Upper lobe of left lung (tissue), 6 donors: ENCODE results near the gene ARHGEF10L. TPM values are rescaled to one million over a fixed set of nuclear protein-coding genes. Genes with fewer than 3 reads are reported as not detected.
"Not testable (repeated sequence)": the region's sequence is repeated elsewhere in the genome, so short reads cannot be mapped to it uniquely, and the experiment has no call there.

ENCODE experiments used
- ATAC-seq, 2 donors: fragments of 200-7000 bp; cut with Tn5 transposase; one replicate each; pipeline ENCODE4 v1.9.1; 2022; ENCODE audit warnings: mild to moderate bottlenecking in 2 of 2, moderate library complexity in 2 of 2; ENCODE audit not compliant: low FRiP score in 2 of 2
- DNase-seq, 2 donors: peaks; one replicate each; pipeline ENCODE4 v3.0.0-alpha.2; 2019 to 2020
- H3K27ac ChIP-seq, 4 donors: fragments of 200-600 bp; sonication (generic); one replicate each; pipeline ENCODE4 v1.5.1; 2016 to 2019
- H3K27me3 ChIP-seq, 4 donors: fragments of 200-600 bp; sonication (generic); one replicate each; pipeline ENCODE4 v1.5.1; 2017 to 2019
- H3K36me3 ChIP-seq, 4 donors: fragments of 200-600 bp; sonication (generic); one replicate each; pipeline ENCODE4 v1.5.1; 2016 to 2019
- H3K4me1 ChIP-seq, 4 donors: fragments of 200-600 bp; sonication (generic); one replicate each; pipeline ENCODE4 v1.5.1; 2018 to 2019
- H3K4me3 ChIP-seq, 4 donors: fragments of 200-600 bp; sonication (generic); one replicate each; pipeline ENCODE4 v1.5.1; 2017 to 2019; ENCODE audit warnings: mild to moderate bottlenecking in 2 of 4, moderate library complexity in 1 of 4
- H3K9me3 ChIP-seq, 4 donors: fragments of 200-600 bp; sonication (generic); one replicate each; pipeline ENCODE4 v1.5.1; 2018 to 2019
- CTCF ChIP-seq, 6 experiments: fragments of 450-650 bp in 4 of 6; fragments of 200-600 bp in 2 of 6; sonication (generic) in 2 of 6; IDR thresholded peaks; one replicate each; pipeline ENCODE4 v1.5.1; 2016 to 2019; ENCODE audit warnings: antibody characterized with exemption in 6 of 6
- EP300 ChIP-seq, 4 donors: sonication (generic); formaldehyde crosslinking; IDR thresholded peaks; one replicate each; pipeline ENCODE4 v1.5.1; 2017; ENCODE audit warnings: antibody characterized with exemption in 4 of 4, control low read depth in 2 of 4
- POLR2A ChIP-seq, 4 donors: fragments of 450-650 bp; IDR thresholded peaks; one replicate each; pipeline ENCODE4 v1.5.1; 2016 to 2017; ENCODE audit warnings: antibody characterized with exemption in 4 of 4, mild to moderate bottlenecking in 2 of 4
- POLR2AphosphoS5 ChIP-seq, 2 donors: sonication (generic); formaldehyde crosslinking; IDR thresholded peaks; one replicate each; pipeline ENCODE4 v1.5.1; 2017; ENCODE audit warnings: antibody characterized with exemption in 2 of 2
- WGBS, 2 donors: methylation state at CpG; one replicate each; pipeline ENCODE4 v1.1.5; 2017 to 2018; 5-methylcytosine and 5-hydroxymethylcytosine counted together
- total RNA-seq, 6 donors: library from RNA; depleted of rRNA in 4 of 6; stranded (reverse); fragments of >200 nt in 4 of 6; gene quantifications; one replicate each; pipeline versions ENCODE4 v1.1.0 to v1.2.1, GENCODE V29; 2016 to 2021
- donor health status: DM: no; HTN: no; CAD: no; lungs with moderate emphysema.
- donor health status: DM: no; HTN: yes; CAD: no; lungs with severe emphysema.

ARHGEF10L gene, protein sequence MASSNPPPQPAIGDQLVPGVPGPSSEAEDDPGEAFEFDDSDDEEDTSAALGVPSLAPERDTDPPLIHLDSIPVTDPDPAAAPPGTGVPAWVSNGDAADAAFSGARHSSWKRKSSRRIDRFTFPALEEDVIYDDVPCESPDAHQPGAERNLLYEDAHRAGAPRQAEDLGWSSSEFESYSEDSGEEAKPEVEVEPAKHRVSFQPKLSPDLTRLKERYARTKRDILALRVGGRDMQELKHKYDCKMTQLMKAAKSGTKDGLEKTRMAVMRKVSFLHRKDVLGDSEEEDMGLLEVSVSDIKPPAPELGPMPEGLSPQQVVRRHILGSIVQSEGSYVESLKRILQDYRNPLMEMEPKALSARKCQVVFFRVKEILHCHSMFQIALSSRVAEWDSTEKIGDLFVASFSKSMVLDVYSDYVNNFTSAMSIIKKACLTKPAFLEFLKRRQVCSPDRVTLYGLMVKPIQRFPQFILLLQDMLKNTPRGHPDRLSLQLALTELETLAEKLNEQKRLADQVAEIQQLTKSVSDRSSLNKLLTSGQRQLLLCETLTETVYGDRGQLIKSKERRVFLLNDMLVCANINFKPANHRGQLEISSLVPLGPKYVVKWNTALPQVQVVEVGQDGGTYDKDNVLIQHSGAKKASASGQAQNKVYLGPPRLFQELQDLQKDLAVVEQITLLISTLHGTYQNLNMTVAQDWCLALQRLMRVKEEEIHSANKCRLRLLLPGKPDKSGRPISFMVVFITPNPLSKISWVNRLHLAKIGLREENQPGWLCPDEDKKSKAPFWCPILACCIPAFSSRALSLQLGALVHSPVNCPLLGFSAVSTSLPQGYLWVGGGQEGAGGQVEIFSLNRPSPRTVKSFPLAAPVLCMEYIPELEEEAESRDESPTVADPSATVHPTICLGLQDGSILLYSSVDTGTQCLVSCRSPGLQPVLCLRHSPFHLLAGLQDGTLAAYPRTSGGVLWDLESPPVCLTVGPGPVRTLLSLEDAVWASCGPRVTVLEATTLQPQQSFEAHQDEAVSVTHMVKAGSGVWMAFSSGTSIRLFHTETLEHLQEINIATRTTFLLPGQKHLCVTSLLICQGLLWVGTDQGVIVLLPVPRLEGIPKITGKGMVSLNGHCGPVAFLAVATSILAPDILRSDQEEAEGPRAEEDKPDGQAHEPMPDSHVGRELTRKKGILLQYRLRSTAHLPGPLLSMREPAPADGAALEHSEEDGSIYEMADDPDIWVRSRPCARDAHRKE (N-terminal part only)
- 100 to 1,000 TPM in 1 of 6 donors, 10 to 100 TPM in 5; 17.6 to 172 (median 50.0) TPM for total RNA-seq

- WGBS, 2 donors = 0% methylated on average over 12 of the region's 108 CpGs; no CpG with 5 or more reads in 1 of the 2 donors
- peak in 1 of 2 donors; percentile 91 for DNase-seq
- peak in 1 of 2 donors; percentile 60 for ATAC-seq
- H3K36me3 ChIP-seq = no peaks in the 10 kb centered on the region
- H3K27me3 ChIP-seq = peaks cover 0 to 6% (median 1%) of the 10 kb centered on the region in 4 donors
- peak within 1 kb of the TSS; percentile 37 to 67 (median 60) for H3K4me3 ChIP-seq
- peaks cover 10 to 26% (median 16%) of the 10 kb centered on the region in 4 donors for H3K4me1 ChIP-seq
- H3K27ac ChIP-seq = peak within 1 kb of the TSS; percentile 45 to 85 (median 76)
- no peak for TF ChIP-seq CTCF (IDR thresholded peaks at IDR 0.05)
- TF ChIP-seq EP300 (IDR thresholded peaks at IDR 0.05) = no peak
- TF ChIP-seq POLR2AphosphoS5 (IDR thresholded peaks at IDR 0.05) = no peak
- TF ChIP-seq POLR2A (IDR thresholded peaks at IDR 0.05) = no peak
- no peaks in the 10 kb centered on the region for H3K9me3 ChIP-seq
These were observed at the start of gene ARHGEF10L for GRCh38 chr1:17539477-17540254. TSS of gene ARHGEF10L (plus strand) at chr1:17539698. CDS start at chr1:17580596, 40,898 bp downstream.

DNA sequence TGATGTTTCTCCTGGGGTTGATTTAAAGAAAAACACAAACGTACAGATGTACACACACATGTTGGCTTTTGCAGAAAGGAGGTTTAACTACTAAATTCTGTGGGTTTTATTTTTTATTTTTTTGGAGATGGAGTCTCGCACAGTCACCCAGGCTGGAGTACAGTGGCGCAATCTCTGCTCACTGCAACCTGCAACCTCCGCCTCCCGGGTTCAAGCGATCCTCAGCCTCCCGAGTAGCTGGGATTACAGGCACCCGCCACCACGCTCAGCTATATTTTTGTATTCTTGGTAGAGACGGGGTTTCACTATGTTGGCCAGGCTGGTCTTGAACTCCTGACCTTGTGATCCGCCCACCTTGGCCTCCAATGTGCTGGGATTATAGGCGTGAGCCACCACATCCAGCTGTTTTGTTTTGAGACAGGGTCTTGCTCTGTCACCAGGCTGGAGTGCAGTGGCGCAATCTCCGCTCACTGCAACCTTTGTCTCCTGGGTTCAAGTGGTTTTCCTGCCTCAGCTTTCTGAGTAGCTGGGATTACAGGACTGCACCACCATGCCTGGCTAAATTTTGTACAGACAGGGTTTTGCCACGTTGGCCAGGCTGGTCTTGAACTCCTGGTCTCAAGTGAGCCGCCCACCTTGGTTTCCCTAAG is 49.6 kb upstream of the ARHGEF10L start:
- not testable (repeated sequence) for H3K27ac ChIP-seq, DNase-seq, H3K27me3 ChIP-seq, ATAC-seq, H3K4me1 ChIP-seq, H3K36me3 ChIP-seq, H3K9me3 ChIP-seq, H3K4me3 ChIP-seq
- WGBS, 2 donors = 84 to 87% methylated on average over 16 of the region's 16 CpGs

- 76 to 82% methylated on average over 6 of the region's 6 CpGs for WGBS, 2 donors
- not testable (repeated sequence) for H3K9me3 ChIP-seq, H3K27ac ChIP-seq, H3K36me3 ChIP-seq, DNase-seq, ATAC-seq, H3K4me3 ChIP-seq, H3K4me1 ChIP-seq, H3K27me3 ChIP-seq
These were observed 48.8 kb upstream of the ARHGEF10L start for GRCh38 chr1:17490667-17491066.

DNA sequence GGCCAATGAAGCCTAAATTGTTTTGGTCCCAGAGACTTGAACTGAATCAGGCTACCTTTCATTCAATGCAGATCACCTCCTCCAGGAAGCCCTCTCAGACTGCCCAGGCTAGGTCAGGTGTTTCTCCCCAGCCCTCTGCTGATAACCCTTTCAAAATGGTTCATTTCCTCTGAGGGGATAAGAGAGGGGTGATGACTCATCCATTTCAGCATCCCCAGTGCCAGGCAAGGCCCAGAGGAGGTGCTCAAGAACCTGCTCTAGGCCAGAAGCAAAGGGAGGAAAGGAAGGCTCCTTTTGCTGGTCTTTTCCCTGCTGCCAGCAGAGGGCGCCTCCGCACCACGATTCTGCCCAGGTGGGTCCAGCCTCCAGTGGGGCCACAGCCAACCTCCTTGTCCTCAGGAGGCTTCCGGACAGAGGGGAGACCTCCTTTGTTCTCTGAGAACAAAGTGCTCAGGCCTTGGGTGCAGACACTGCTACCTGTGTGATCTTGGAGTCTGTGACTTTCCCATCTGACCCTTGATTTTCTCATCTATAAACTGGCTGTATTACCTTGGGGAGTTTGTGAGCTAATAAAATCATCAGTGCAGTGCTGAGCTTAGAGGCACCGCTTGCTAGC is 45.3 kb upstream of the ARHGEF10L start:
- no peaks in the 10 kb centered on the region for H3K36me3 ChIP-seq
- no peaks in the 10 kb centered on the region for H3K9me3 ChIP-seq
- DNase-seq = peak; percentile 69 to 78
- H3K4me3 ChIP-seq = no peak overlapping the region
- no peaks in the 10 kb centered on the region for H3K27me3 ChIP-seq
- no peak overlapping the region for H3K27ac ChIP-seq
- WGBS, 2 donors = 22 to 50% methylated on average over 2 to 4 of the region's 5 CpGs
- TF ChIP-seq EP300 (IDR thresholded peaks at IDR 0.05) = no peak
- TF ChIP-seq POLR2AphosphoS5 (IDR thresholded peaks at IDR 0.05) = no peak
- TF ChIP-seq POLR2A (IDR thresholded peaks at IDR 0.05) = no peak
- TF ChIP-seq CTCF (IDR thresholded peaks at IDR 0.05) = peak; percentile 68 to 86 (median 79)
- peak; percentile 82 to 84 for ATAC-seq
- H3K4me1 ChIP-seq = no peaks in the 10 kb centered on the region
